ENCODE results near the gene WWP2.

Gene WWP2

DNA sequence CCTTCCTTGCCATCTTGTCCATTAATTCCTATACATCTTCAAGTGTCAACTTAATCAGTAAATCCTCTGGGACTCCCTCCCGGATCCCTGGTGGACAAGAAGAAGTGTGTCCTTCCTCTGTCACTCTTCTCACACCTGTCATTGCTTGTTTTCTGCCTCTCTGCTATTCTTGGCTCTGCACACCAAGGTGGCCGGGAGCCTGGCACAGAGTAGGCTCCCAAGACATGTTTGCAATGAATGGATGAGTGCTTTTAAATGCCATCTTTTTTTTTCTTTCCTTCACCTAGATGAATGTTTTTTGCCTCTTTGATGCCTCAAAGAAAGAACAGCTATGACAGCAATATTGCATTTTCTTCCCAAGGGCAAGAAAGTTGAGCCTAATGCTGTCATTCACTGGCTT is 131.0 kb downstream of the WWP2 start:
- DNase-seq = no peak

GRCh38 chr16:69894676-69895075 is 132.5 kb downstream of the WWP2 start:
- DNase-seq = no peak

DNA sequence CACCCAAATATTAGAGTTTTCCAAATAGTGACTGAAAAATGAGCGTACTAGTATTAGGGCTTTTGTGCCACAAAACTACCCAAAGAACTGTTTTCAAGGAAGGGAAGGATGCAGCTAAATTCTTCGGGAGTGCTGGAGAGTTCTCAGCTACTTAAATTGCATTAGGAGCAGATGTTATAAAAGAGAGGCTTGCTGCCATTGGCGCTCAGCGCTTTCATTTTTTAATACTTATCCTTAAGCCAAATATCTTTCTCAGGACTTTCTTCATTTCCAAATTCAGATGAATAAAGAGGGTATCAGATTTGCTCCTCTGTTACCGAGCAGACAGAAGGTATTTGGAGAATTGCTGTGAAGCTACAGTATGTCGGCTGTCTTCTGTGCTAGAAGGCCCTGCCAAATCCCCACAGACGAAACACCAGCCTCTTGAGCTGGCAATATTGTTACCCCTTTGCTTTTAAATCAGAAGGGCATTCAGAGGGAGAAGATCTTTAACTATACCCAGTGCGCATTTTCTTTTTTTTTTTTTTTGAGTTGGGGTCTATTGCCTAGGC is 141.8 kb downstream of the WWP2 start:
- DNase-seq = no peak

DNA sequence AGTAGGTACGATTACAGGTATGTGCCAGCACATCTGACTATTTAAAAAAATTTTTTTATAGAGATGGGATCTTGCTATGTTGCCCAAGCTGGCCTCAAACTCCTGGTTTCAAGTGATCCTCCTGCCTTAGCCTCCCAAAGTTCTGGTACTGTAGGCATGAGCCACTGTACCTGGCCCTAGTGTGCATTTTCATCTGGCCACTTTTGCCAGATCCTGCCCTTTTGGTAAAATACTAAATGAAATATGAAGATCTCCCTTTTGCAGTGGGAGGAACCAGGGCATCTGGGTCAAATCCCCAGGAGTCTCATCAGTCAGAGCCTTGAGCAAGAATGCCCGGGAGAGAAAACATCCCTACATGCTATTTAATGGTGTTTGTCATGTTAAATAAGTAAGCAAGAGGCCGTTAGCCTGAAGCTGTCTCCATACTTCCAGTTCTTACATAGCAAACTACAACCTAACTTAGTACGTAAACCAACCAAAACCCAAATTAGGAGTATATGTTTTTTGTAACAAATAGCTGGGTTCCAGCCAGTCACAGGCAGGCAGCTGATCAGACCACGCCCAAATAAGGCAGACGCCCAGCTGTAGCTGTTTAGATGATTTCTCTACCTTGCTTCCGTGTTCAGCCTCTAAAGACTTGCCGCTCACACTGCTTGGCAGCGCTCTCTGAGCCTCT is 142.5 kb downstream of the WWP2 start:
- DNase-seq = no peak

DNA sequence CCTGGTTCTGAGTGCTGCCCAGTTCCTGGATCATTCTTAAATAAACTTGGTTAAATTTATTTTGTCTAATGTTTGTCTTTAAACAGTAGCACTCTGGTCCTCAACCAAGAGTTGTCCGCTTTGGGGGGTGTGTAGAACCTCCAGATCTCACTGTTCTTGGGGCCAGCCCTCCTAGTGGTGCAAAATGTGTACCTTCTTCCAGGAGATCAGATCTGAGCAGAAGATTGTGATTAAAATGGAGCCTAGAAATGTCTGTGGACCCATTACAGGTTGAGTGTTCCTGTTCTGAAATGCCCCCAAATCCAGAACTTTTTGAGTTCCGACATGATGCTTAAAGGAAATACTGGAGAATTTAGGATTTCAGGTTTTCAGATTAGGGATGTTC is 143.0 kb downstream of the WWP2 start:
- no peak for DNase-seq

- no peak for DNase-seq
Observed at GRCh38 chr16:69906838-69907401, 144.8 kb downstream of the WWP2 start.

DNA sequence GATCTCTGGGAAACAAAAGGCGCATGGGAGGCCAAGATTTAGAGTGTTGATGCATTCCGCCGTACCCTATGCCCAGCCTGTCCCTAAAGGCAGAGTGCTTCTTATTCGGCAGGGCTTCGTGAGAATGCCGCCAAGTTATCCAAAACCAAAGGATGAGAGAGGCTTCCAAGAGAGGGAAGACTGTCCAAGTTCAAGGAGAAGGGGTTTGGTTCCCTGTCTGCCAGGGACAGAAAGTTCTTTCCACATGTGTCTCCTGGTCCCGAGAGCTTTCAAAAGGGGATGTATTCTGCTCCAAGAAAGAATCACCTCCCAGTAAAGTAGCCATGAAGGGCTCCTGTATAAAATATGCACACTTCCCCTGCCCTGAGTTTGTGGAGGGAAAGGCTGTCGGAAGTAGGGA is 146.9 kb downstream of the WWP2 start:
- no peak for DNase-seq

GRCh38 chr16:69909760-69910159 is 147.6 kb downstream of the WWP2 start:
- DNase-seq = no peak

DNA sequence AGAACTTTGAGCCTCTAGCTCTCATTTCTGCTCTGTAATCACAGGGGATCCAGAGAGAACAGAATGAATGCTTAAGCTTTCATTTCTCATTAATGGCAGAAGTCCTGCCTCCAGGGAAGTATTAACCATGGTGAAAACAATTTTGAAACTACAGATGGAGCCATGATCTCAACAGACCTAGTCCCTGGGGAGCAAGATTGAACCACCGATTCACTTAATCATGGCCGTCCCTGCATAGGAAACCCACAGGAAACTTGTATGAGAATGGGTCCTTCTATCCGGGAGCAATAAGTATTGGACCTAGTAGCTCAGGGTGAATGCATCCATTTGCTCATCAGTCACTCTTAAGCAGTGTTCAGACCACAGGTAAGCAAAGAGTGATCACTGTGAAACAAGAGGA is 148.8 kb downstream of the WWP2 start:
- DNase-seq = no peak

GRCh38 chr16:69916462-69916861 is 154.3 kb downstream of the WWP2 start:
- no peak for DNase-seq

DNA sequence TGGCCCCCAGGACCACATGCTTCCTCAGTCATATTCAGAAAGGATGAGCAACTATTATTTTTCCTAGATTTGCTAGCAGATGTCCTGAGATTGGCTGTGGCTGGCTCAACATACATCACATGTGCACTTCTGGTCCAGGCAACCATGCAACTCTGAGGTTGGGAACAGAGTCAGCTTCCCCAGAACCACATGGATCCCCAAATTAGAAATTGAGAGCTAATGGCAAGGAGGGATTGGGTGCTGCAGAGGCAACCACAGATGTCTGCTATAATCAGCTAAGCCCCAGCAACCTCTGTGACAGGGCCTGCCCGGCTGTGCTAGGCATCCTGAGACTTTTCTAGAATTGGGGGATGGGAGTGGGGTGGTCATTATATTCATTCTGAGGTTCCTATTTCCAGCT is 155.2 kb downstream of the WWP2 start:
- DNase-seq = no peak

DNA sequence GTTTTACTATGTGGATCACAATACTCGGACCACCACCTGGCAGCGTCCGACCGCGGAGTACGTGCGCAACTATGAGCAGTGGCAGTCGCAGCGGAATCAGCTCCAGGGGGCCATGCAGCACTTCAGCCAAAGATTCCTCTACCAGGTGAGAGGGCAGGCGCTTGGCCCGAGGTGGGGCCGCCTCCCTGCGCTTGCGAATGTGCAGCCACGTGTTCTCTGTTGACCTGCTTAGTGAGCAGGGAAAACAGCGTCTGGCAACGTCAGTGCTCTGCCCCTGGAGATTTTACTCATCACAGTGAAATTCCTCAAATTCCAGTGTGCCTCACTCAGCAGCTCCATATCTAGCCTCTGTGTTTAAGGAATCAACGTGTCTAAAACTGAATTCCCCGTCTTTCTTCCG is 155.6 kb downstream of the WWP2 start:
- no peak for DNase-seq

DNA sequence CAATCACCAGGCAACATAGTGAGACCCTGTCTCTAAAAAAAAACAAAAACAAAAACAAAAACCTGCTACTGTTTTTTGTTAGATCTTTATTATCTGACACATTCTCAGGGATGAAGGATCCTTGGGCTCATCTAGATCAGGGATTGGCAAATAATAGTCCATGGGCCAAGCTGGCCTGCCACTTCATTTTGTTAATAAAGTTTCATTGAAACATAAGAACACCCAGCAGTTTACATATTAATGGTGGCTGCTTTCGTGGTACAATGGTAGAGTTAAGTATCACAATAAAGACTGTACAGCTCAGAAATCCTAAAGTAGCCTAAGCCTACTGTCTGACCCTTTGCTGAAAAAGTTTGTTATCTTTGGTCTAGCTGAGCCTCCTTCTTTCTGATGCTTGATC is 156.1 kb downstream of the WWP2 start:
- DNase-seq = no peak

GRCh38 chr16:69921127-69921526 is 159.0 kb downstream of the WWP2 start:
- no peak for DNase-seq

DNA sequence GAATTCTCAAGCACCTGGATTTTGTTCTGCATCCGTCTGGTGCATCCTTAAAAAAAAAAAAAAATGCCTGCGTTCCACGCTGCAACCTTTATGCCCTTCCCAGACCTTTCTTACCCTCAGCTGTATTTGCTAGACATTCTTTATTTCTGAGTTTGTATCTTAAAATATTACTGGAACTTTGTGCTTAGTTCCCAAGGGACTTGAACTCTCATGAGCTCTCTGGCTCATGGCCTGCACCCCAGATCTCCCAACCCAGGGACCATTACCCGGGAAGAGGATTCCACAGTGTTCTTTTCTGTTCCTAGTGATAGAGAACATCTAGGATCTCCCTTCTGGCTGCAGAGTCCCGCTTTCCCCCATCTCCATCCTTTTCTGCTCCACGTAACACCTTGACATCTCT is 160.1 kb downstream of the WWP2 start:
- no peak for DNase-seq

GRCh38 chr16:69924041-69924775 is 162.1 kb downstream of the WWP2 start:
- no peak for DNase-seq

- DNase-seq = no peak
Observed at GRCh38 chr16:69924777-69925191, 162.7 kb downstream of the WWP2 start.

DNA sequence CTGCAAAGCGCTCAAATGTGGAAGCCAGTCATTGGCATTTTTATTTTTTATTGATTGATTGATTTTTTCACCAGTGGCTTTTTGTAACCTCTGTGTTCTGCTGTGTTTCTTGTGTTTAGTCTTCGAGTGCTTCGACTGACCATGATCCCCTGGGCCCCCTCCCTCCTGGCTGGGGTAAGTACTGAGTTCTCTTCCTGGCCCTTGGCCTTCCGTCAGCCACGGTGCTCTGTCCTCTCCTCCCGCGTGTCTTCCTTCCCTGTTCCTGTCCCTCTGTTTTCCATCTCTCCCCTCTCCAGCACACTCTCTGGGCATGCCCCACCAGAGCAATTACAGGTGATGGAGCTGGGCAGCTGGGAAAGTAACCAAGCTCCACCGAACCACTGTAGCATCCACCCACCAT is 163.2 kb downstream of the WWP2 start:
- no peak for DNase-seq

DNA sequence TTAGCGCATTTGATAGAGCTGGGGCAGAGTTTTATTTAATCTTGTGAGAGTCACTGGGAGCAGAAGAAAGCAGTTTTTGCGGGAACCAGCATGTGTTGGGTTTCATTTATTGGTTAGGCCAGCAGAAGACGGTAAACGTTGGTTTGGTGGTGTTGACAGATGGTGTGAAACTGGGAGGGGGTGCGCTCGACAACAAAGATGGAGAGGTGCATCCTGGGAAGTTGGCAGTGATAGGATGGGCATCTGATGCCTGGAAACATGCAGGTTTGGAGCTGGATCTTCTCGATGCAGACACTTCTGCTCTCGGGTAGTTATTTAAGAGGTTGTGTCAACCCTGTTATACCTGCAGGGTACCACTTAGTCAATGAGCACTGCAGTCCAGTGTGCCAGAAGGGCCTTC is 164.1 kb downstream of the WWP2 start:
- DNase-seq = no peak

DNA sequence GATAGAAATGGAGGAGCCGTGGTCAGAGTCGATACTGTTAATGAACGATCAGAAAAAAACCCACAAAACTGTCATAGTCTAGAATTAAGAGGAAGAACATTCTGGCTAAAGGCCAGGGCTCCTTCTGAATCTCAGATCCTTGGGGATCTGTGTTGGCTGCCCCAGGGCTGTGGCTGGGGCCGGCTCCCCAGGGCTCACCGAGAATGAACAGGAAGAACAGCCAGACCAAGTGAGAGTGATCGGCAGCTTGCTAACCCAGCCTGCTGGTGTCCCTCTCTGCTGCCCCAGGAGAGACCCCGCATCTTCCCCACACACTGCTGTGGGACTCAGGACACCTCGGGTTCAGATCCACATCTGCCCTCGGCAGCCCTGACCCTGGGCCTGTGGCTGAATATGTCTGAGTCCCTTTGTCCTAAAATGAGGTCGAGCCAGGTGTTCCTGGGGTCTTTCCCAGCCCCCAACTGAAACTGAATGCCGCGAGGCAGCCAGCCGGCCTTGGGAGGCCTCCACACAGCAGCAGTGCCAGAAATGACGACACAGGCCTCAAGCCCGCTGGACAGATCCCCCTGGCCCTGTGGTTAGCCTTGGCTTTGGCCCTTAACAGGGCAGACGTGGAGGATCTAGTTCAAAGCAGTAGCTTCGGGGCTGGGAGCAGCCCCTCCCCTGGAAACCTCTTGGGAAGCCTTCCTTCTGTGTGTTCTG is 165.1 kb downstream of the WWP2 start:
- no peak for DNase-seq

DNA sequence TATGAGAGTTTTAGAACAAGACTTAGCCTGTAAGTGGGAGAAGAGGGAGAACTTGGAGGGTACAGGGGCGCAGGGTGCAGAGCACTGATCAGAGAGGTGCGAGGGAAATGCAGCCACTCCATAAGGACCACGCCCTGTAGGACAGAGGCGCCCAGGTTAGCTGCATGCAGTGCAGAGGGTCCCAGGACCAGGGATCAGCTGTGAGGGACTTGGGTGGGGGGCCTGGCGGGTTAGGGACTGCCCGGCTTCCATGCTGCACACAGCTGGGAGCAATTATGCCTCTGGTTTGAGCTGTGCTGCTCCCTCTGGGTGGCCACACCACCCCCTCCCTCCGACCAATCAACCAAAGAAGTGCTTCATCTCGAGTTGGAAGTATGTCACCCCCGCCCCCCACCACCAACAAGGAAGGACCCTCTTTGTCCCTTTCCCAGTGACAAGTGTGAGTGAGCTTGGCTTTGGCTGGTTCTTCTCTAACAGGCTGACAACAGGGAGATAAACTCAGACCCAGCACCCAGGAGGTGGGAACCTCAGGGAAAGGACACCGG is 166.8 kb downstream of the WWP2 start:
- no peak for DNase-seq

DNA sequence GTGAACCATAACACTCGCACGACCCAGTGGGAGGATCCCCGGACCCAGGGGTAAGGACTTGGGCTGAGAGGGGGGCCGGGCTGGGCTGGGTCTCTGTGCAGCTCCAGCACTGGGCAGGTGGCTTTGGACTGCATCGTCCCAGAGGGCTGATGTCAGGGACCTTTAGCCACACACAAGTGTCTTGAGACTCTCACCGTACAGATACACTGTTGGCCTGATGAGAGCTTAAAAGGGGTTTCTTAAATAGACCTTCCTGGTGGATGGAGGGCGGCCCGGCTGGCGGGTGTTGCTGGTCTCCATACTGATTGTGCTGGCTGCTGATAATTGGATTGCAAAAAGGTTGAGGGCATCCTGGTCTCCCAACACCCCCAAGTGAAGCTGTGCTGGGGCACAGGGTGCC is 167.3 kb downstream of the WWP2 start:
- no peak for DNase-seq

DNA sequence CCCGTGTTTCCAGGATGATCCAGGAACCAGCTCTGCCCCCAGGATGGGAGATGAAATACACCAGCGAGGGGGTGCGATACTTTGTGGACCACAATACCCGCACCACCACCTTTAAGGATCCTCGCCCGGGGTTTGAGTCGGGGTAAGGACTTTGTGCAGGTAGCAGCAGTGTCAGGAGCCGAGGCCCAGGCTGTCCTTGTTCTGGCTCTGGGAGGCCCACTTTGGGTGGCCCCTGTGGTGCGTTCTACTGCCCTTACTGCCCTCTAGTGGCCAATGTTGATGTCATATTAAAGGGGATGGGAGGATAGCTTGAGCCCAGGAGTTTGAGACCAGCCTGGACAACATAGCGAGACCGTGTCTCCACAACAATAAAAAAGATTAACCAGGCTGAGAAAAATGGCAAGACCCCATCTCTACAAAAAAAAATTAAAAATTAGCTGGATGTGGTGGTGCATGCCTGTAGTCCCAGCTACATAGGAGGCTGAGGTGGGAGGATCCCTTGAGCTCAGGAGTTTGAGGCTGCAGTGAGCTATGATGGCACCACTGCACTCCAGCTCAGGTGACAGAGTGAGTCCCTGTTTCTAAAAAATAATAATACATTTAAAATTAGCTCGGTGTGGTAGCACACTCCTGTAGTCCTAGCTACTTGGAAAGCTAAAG is 168.1 kb downstream of the WWP2 start:
- peak; percentile 59 for DNase-seq

Data from CD4-positive, alpha-beta T cell treated with Interleukin-21 for 1 hour (primary cell).